Measurements from ENCODE around the gene FBXO2.

Gene FBXO2

GRCh38 chr1:11653861-11654136 lies 430 bp downstream of the FBXO2 start:
- no peak for DNase-seq (ENCODE audit: low spot score)
- in situ Hi-C loops (cut with MboI; ENCODE audit: low sequenced_read_pairs, unreplicated experiment) = loop anchor here (10.0 kb wide), 1 partner anchor 61 kb away; no protein-coding TSS in a partner anchor
- no peak for TF ChIP-seq CTCF (IDR thresholded peaks at IDR 0.05; ENCODE audit: borderline replicate concordance, control extremely low read depth, extremely low read depth, insufficient read depth, missing control alignments)

- TF ChIP-seq CTCF (IDR thresholded peaks at IDR 0.05; ENCODE audit: borderline replicate concordance, control extremely low read depth, extremely low read depth, insufficient read depth, missing control alignments) = no peak
- no peak for DNase-seq (ENCODE audit: low spot score)
- in situ Hi-C loops (cut with MboI; ENCODE audit: low sequenced_read_pairs, unreplicated experiment) = loop anchor here (10.0 kb wide), 1 partner anchor 62 kb away; no protein-coding TSS in a partner anchor
Observed at GRCh38 chr1:11653101-11653860, 948 bp downstream of the FBXO2 start.

- in situ Hi-C loops (cut with MboI; ENCODE audit: low sequenced_read_pairs, unreplicated experiment) = loop anchor here (10.0 kb wide), 1 partner anchor 63 kb away; no protein-coding TSS in a partner anchor
- TF ChIP-seq CTCF (IDR thresholded peaks at IDR 0.05; ENCODE audit: borderline replicate concordance, control extremely low read depth, extremely low read depth, insufficient read depth, missing control alignments) = no peak
- DNase-seq (ENCODE audit: low spot score) = no peak
Observed at GRCh38 chr1:11652203-11652780, 1.9 kb downstream of the FBXO2 start.

GRCh38 chr1:11651017-11651416 lies 3.2 kb downstream of the FBXO2 start:
- no peak for DNase-seq (ENCODE audit: low spot score)
- TF ChIP-seq CTCF (IDR thresholded peaks at IDR 0.05; ENCODE audit: borderline replicate concordance, control extremely low read depth, extremely low read depth, insufficient read depth, missing control alignments) = no peak
- in situ Hi-C loops (cut with MboI; ENCODE audit: low sequenced_read_pairs, unreplicated experiment) = loop anchor here (10.0 kb wide), 1 partner anchor 64 kb away; no protein-coding TSS in a partner anchor

- peak; percentile 84 for DNase-seq (ENCODE audit: low spot score)
- peak; percentile 86 for TF ChIP-seq CTCF (IDR thresholded peaks at IDR 0.05; ENCODE audit: borderline replicate concordance, control extremely low read depth, extremely low read depth, insufficient read depth, missing control alignments)
- in situ Hi-C loops (cut with MboI; ENCODE audit: low sequenced_read_pairs, unreplicated experiment) = loop anchor here (10.0 kb wide), 1 partner anchor 64 kb away; no protein-coding TSS in a partner anchor
Observed at GRCh38 chr1:11650331-11650991, 3.8 kb downstream of the FBXO2 start.

GRCh38 chr1:11649624-11650330 lies 4.5 kb downstream of the FBXO2 start:
- in situ Hi-C loops (cut with MboI; ENCODE audit: low sequenced_read_pairs, unreplicated experiment) = loop anchor here (10.0 to 25.0 kb wide), 3 partner anchors 65 to 587 kb away; partner anchors contain the start of gene SRM
- TF ChIP-seq CTCF (IDR thresholded peaks at IDR 0.05; ENCODE audit: borderline replicate concordance, control extremely low read depth, extremely low read depth, insufficient read depth, missing control alignments) = no peak
- DNase-seq (ENCODE audit: low spot score) = no peak

All from GM13976 (cell line).